ENCODE data around the gene PSD4. TPM values are rescaled to one million over a fixed set of nuclear protein-coding genes. Genes with fewer than 3 reads are reported as not detected.

The PSD4 gene
- total and polyA plus RNA-seq, 12 donors, result 19.2 to 164 (median 70.5) TPM

DNA sequence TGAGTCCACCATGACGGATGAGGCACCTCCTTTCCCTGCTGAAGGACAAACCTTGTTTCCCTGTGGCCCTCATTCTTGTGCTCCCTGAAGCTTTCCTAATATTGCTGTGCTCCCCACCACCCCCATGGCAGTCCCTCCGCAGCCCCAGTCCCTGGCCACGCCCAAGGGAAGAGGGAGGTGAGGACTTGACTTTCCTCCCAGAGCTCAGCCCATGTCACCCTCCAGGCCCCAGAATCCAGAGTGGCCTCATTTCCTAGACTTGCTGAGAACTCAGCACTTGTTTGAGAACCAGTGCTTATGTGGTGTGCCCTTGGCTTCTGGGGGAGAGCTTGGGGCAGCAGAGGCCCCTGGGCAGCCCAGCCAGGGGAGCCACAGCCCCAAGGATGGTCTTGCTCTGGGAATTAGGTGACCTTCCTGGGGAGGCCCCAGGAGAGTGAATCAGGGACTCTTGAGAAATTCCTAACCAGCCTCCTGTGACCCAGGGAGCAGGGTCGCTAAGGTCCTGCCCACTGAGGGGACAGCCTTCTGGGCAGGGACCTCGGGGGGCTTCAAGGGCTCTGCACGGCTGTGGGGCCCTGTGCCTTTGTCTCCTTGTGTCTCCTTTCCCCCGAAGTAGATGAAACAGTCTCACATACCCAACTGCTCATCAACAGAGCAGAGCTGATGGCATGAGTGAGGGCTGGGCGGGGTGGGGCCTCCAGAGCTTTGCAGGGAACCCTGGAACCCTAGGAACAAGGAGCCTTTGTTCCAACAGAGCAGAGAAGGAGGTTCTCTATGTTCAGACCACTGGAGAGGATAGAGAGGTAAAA is 27.9 kb downstream of the PSD4 start:
- WGBS, 4 donors, result 78 to 100% (median 82%) methylated on average over 1 to 8 of the region's 8 CpGs
- Histone ChIP-seq H3K36me3 (replicated peaks in 1 of 2) (peaks cover 0 to 25% of the 10 kb centered on the region in 2 donors), H3K9me3 (replicated peaks in 1 of 3) (no peaks in the 10 kb centered on the region), H3K27me3 (no peaks in the 10 kb centered on the region), H3K4me1 (replicated peaks in 1 of 2) (peaks cover 13 to 20% of the 10 kb centered on the region in 2 donors), H3K4me3 (no peak overlapping the region), H3K27ac (peak overlapping the region in 2 of 5 donors; percentile 92)
- no peak for DNase-seq
- intact Hi-C loops (cut with DNase I), result loop anchor here in 1 of 2 donors (5.0 kb wide), 1 partner anchor 171 kb away; no protein-coding TSS in a partner anchor
- no peak for TF ChIP-seq POLR2A (IDR thresholded peaks at IDR 0.05)
- TF ChIP-seq CTCF (IDR thresholded peaks at IDR 0.05), result no peak

GRCh38 chr2:113202305-113203216 is 28.8 kb downstream of the PSD4 start:
- no peaks in the 10 kb centered on the region for H3K27me3 ChIP-seq
- peaks cover 13 to 20% of the 10 kb centered on the region in 2 donors for H3K4me1 ChIP-seq (replicated peaks in 1 of 2)
- no peak overlapping the region for H3K4me3 ChIP-seq
- no peak for TF ChIP-seq POLR2A (IDR thresholded peaks at IDR 0.05)
- no peak for TF ChIP-seq CTCF (IDR thresholded peaks at IDR 0.05)
- H3K36me3 ChIP-seq (replicated peaks in 1 of 2), result peaks cover 0 to 20% of the 10 kb centered on the region in 2 donors
- peak in 1 of 7 donors; percentile 21 for DNase-seq
- peak overlapping the region in 2 of 5 donors; percentile 38 to 92 for H3K27ac ChIP-seq
- intact Hi-C loops (cut with DNase I), result loop anchor here in 1 of 2 donors (5.0 kb wide), 1 partner anchor 170 kb away; no protein-coding TSS in a partner anchor
- 77 to 90% (median 81%) methylated on average over 7 to 13 of the region's 13 CpGs for WGBS, 4 donors
- no peaks in the 10 kb centered on the region for H3K9me3 ChIP-seq (replicated peaks in 1 of 3)

GRCh38 chr2:113203217-113203530 is 29.4 kb downstream of the PSD4 start:
- Histone ChIP-seq H3K9me3 (replicated peaks in 1 of 3) (no peaks in the 10 kb centered on the region), H3K4me1 (replicated peaks in 1 of 2) (peaks cover 13 to 20% of the 10 kb centered on the region in 2 donors), H3K27me3 (no peaks in the 10 kb centered on the region), H3K36me3 (replicated peaks in 1 of 2) (peaks cover 0 to 20% of the 10 kb centered on the region in 2 donors), H3K4me3 (no peak overlapping the region), H3K27ac (peak overlapping the region in 1 of 5 donors; percentile 38)
- intact Hi-C loops (cut with DNase I), result loop anchor here in 1 of 2 donors (5.0 kb wide), 1 partner anchor 169 kb away; no protein-coding TSS in a partner anchor
- no peak for DNase-seq
- no peak for TF ChIP-seq CTCF (IDR thresholded peaks at IDR 0.05)
- TF ChIP-seq POLR2A (IDR thresholded peaks at IDR 0.05), result no peak

All from adrenal gland (tissue), 12 donors.